ENCODE results near the gene GYG2.

The GYG2 gene

GRCh38 chrX:2902841-2903240 is 74.1 kb downstream of the GYG2 start (continued):
- TF ChIP-seq PRDM2 (tag by site-specific recombination; IDR thresholded peaks at IDR 0.05; ENCODE audit: borderline replicate concordance) (no peak), ZNF701 (tag by site-specific recombination; IDR thresholded peaks at IDR 0.05) (no peak), ZNF596 (tag by site-specific recombination; IDR thresholded peaks at IDR 0.05) (no peak), IKZF3 (tag by site-specific recombination; IDR thresholded peaks at IDR 0.05) (no peak), WT1 (tag by site-specific recombination; IDR thresholded peaks at IDR 0.05) (no peak), ZNF626 (tag by site-specific recombination; IDR thresholded peaks at IDR 0.05) (no peak), ZNF324 (tag by site-specific recombination; IDR thresholded peaks at IDR 0.05) (no peak), ZBTB6 (tag by site-specific recombination; IDR thresholded peaks at IDR 0.05) (no peak), ZNF777 (tag by site-specific recombination; IDR thresholded peaks at IDR 0.05; ENCODE audit: borderline replicate concordance) (no peak), ZNF623 (tag by site-specific recombination; IDR thresholded peaks at IDR 0.05) (no peak), ZSCAN5A (tag by site-specific recombination; IDR thresholded peaks at IDR 0.05) (no peak)

- POLR2A ChIA-PET: no interaction called here
- TF ChIP-seq BCL11A (tag by site-specific recombination; IDR thresholded peaks at IDR 0.05; ENCODE audit: low read depth) (no peak), ZBTB11 (tag by site-specific recombination; conservative IDR thresholded peaks at IDR 0.05; ENCODE audit: low read depth) (no peak), SETDB1 (IDR thresholded peaks at IDR 0.05; ENCODE audit: insufficient read length, low read length) (peak; percentile 37)
- TF ChIP-seq, protein P1, sequence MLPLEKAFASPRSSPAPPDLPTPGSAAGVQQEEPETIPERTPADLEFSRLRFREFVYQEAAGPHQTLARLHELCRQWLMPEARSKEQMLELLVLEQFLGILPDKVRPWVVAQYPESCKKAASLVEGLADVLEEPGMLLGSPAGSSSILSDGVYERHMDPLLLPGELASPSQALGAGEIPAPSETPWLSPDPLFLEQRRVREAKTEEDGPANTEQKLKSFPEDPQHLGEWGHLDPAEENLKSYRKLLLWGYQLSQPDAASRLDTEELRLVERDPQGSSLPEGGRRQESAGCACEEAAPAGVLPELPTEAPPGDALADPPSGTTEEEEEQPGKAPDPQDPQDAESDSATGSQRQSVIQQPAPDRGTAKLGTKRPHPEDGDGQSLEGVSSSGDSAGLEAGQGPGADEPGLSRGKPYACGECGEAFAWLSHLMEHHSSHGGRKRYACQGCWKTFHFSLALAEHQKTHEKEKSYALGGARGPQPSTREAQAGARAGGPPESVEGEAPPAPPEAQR (tag by site-specific recombination; IDR thresholded peaks at IDR 0.05): no peak
- Histone ChIP-seq H3K4me3 (ENCODE audit: low read depth, low read length) (no peak overlapping the region), H3K9me3 (ENCODE audit: control insufficient read depth, insufficient read depth, low read depth, low read length) (no peaks in the 10 kb centered on the region), H3K4me1 (ENCODE audit: control insufficient read depth, insufficient read depth, low read length) (no peaks in the 10 kb centered on the region), H3K27ac (ENCODE audit: extremely low read depth, low read depth, low read length) (no peak overlapping the region), H3K36me3 (ENCODE audit: control insufficient read depth in 2 of 2, insufficient read depth in 1 of 2, low read length in 2 of 2) (no peaks in the 10 kb centered on the region)
- CTCF ChIA-PET: interaction anchor here (1.8 kb wide), 1 partner anchor 10 kb away, joined by 5 read pairs; no protein-coding TSS in a partner anchor
Observed at GRCh38 chrX:2903366-2903765, 74.6 kb downstream of the GYG2 start.

Measured in HEK293 (cell line).